ENCODE data around the gene GADD45G.

The GADD45G gene

DNA sequence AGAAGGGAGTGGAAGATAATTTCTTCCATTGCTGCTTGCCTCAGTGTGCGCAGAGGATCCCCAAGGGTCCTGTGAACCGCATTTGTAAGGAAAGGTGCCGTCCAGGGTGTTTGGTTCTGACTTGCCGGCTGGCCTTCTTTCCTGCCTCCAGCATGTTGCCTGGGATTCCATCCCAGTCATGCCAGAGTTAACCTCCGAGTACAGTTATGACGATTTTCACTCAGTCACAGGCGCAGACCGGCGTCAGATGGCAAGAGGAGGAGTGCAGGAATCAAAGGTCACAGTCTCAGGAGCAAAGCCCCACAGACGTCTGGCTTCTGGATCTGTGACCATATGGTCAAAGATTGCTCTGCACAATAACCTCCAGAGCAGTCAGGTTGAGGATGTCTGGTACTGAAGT is 5.9 kb upstream of the GADD45G start:
- H3K27ac ChIP-seq = no peak overlapping the region

GRCh38 chr9:89600831-89601230 is 4.0 kb upstream of the GADD45G start:
- no peak for TF ChIP-seq ZFX (IDR thresholded peaks at IDR 0.05; ENCODE audit: borderline replicate concordance)
- TF ChIP-seq CTCF (IDR thresholded peaks at IDR 0.05) = no peak
- no peak overlapping the region for H3K27ac ChIP-seq

More for the DNA sequence above, 5.9 kb upstream of the GADD45G start:
- no peak for TF ChIP-seq CTCF (IDR thresholded peaks at IDR 0.05)
- TF ChIP-seq ZFX (IDR thresholded peaks at IDR 0.05; ENCODE audit: borderline replicate concordance) = no peak

GRCh38 chr9:89601306-89601705 is 3.5 kb upstream of the GADD45G start:
- H3K27ac ChIP-seq = no peak overlapping the region
- no peak for TF ChIP-seq ZFX (IDR thresholded peaks at IDR 0.05; ENCODE audit: borderline replicate concordance)

- TF ChIP-seq CTCF (IDR thresholded peaks at IDR 0.05) = no peak
- no peak for TF ChIP-seq ZFX (IDR thresholded peaks at IDR 0.05; ENCODE audit: borderline replicate concordance)
- no peak overlapping the region for H3K27ac ChIP-seq
Measured at GRCh38 chr9:89601856-89602562, 2.8 kb upstream of the GADD45G start.

DNA sequence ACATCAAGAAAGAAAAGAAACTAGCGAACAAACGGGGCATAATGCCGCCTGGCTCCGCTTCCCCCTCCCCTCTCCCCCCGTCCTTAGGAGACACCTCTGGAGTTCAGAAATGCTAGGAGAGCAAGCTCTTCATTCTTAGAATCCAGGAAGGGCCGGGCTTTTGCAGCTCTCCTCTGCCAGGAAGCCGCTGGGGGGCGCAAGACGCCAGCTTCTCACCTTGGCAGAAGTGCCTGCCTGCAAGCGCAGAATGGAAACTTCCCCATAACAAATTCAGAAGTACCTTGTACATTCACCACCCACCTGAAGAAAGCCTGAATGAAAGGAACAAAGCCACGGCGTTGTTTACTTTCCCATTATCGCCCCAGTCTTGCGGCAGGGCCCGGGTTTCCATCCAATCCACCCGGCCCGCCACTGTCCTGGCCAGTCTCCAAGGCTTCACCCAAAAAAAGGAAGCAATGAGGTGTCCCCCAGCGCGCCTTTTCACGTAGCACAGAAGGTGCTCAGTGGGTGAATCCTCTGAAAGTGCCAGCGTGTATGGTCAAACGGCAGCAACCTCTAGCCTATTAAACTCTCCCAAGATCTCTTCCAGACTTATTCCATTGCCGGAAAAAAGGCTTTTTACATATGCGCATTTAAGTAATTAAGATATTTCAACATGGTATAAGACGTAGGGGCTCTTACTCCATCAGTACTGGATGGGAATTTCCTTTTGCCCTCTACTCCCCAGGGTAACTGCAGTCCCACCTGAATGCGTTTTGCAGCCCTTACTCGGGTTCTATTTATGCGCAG is 1.6 kb upstream of the GADD45G start:
- H3K27ac ChIP-seq = peak overlapping the region; percentile 97
- TF ChIP-seq CTCF (IDR thresholded peaks at IDR 0.05) (peak; percentile 90), ZFX (IDR thresholded peaks at IDR 0.05; ENCODE audit: borderline replicate concordance) (no peak)

GRCh38 chr9:89603767-89604665 is 796 bp upstream of the GADD45G start:
- TF ChIP-seq ZFX (IDR thresholded peaks at IDR 0.05; ENCODE audit: borderline replicate concordance) (no peak), CTCF (IDR thresholded peaks at IDR 0.05) (no peak)
- peak overlapping the region; percentile 97 for H3K27ac ChIP-seq

DNA sequence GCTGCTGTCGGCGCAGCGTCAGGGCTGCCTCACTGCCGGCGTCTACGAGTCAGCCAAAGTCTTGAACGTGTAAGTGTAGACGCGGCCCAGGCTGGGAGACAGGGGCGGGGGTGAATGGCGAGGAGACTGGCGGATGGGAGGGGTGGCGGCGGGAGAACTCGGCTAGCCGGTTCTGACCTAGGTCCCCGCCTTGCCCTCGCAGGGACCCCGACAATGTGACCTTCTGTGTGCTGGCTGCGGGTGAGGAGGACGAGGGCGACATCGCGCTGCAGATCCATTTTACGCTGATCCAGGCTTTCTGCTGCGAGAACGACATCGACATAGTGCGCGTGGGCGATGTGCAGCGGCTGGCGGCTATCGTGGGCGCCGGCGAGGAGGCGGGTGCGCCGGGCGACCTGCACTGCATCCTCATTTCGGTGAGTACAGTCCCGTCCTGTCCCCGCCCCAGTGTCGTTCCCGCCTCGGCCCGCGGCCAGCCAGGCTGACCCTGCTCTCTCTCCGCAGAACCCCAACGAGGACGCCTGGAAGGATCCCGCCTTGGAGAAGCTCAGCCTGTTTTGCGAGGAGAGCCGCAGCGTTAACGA is 745 bp downstream of the GADD45G start:
- H3K27ac ChIP-seq = peak overlapping the region; percentile 97
- TF ChIP-seq CTCF (IDR thresholded peaks at IDR 0.05) (no peak), ZFX (IDR thresholded peaks at IDR 0.05; ENCODE audit: borderline replicate concordance) (no peak)
